CD14-positive monocyte (primary cell): ENCODE results near the gene MTFMT. TPM values are rescaled to one million over a fixed set of nuclear protein-coding genes. Genes with fewer than 3 reads are reported as not detected.

ENCODE experiments used
- DNase-seq, 3 donors: peaks; one replicate each; pipeline ENCODE4 v3.0.0-alpha.2; 2011 to 2022
- H2AFZ ChIP-seq: 2 replicates; pipeline ENCODE4 v1.6.0; 2012; ENCODE audit warnings: mild to moderate bottlenecking, low read depth, low read length, inconsistent platforms; ENCODE audit not compliant: insufficient read depth, poor library complexity, severe bottlenecking
- H3K27ac ChIP-seq, 2 donors: 1 replicate in 1 of 2; 2 replicates in 1 of 2; pipeline ENCODE4 v1.5.1; 2012 to 2013; ENCODE audit warnings: low read length in 2 of 2, control low read depth in 1 of 2, inconsistent platforms in 1 of 2, low read depth in 1 of 2, mild to moderate bottlenecking in 1 of 2
- H3K27me3 ChIP-seq, 2 donors: one replicate each; pipeline versions ENCODE4 v1.6.0 to v1.6.1; 2011 to 2013; ENCODE audit warnings: low read length in 2 of 2; ENCODE audit not compliant: control insufficient read depth in 2 of 2, insufficient read depth in 2 of 2
- H3K36me3 ChIP-seq, 2 donors: replicated peaks in 1 of 2; 1 replicate in 1 of 2; 2 replicates in 1 of 2; pipeline versions ENCODE4 v1.5.1 to v1.6.1; 2012 to 2013; ENCODE audit warnings: low read length in 2 of 2, control low read depth in 1 of 2, inconsistent platforms in 1 of 2, mild to moderate bottlenecking in 1 of 2; ENCODE audit not compliant: insufficient read depth in 2 of 2, control insufficient read depth in 1 of 2
- H3K4me1 ChIP-seq, 2 donors: 1 replicate in 1 of 2; 2 replicates in 1 of 2; pipeline versions ENCODE4 v1.5.1 to v1.6.1; 2012 to 2013; ENCODE audit warnings: low read length in 2 of 2, control low read depth in 1 of 2, inconsistent platforms in 1 of 2, mild to moderate bottlenecking in 1 of 2, moderate library complexity in 1 of 2; ENCODE audit not compliant: insufficient read depth in 2 of 2, control insufficient read depth in 1 of 2
- H3K4me2 ChIP-seq: replicated peaks from 2 replicates; pipeline ENCODE3; 2012; ENCODE audit warnings: low read length, moderate library complexity, mild to moderate bottlenecking; ENCODE audit not compliant: poor library complexity, severe bottlenecking; ENCODE audit errors: extremely low read depth
- H3K4me3 ChIP-seq, 3 experiments: fragments of 200-600 bp in 1 of 3; sonication (generic) in 1 of 3; replicated peaks in 1 of 3; 1 replicate in 2 of 3; 2 replicates in 1 of 3; pipeline ENCODE4 v1.5.1; 2011 to 2013; ENCODE audit warnings: low read length in 3 of 3, mild to moderate bottlenecking in 3 of 3, control low read depth in 2 of 3, low read depth in 2 of 3, inconsistent platforms in 1 of 3, moderate library complexity in 1 of 3
- H3K79me2 ChIP-seq: 2 replicates; pipeline ENCODE4 v1.6.0; 2012; ENCODE audit warnings: mild to moderate bottlenecking, control low read depth, inconsistent platforms, low read length, moderate library complexity; ENCODE audit not compliant: insufficient read depth
- H3K9ac ChIP-seq: 2 replicates; pipeline ENCODE4 v1.6.0; 2017; ENCODE audit warnings: low read length, mild to moderate bottlenecking; ENCODE audit not compliant: insufficient read depth, poor library complexity, severe bottlenecking
- H3K9me3 ChIP-seq, 2 donors: replicated peaks in 1 of 2; 1 replicate in 1 of 2; 2 replicates in 1 of 2; pipeline versions ENCODE4 v1.5.1 to v1.6.1; 2012 to 2013; ENCODE audit warnings: low read length in 2 of 2, control low read depth in 1 of 2; ENCODE audit not compliant: control insufficient read depth in 1 of 2, insufficient read depth in 1 of 2
- H4K20me1 ChIP-seq: 2 replicates; pipeline ENCODE4 v1.6.0; 2012; ENCODE audit warnings: mild to moderate bottlenecking, low read length, control low read depth, moderate library complexity; ENCODE audit not compliant: insufficient read depth
- H3K27ac Mint-ChIP-seq, 7 donors: one replicate each; pipeline ENCODE4 v1.8.0; 2020; ENCODE audit warnings: mild to moderate bottlenecking in 7 of 7, mixed read lengths in 7 of 7, moderate library complexity in 6 of 7, inconsistent platforms in 2 of 7
- H3K27me3 Mint-ChIP-seq, 3 donors: one replicate each; pipeline ENCODE4 v1.8.0; 2021 to 2022; ENCODE audit warnings: low read depth in 3 of 3, mild to moderate bottlenecking in 3 of 3, mixed read lengths in 3 of 3, moderate library complexity in 3 of 3, inconsistent platforms in 1 of 3
- H3K36me3 Mint-ChIP-seq, 2 donors: one replicate each; pipeline ENCODE4 v1.8.0; 2020; ENCODE audit warnings: mixed read lengths in 2 of 2, inconsistent platforms in 1 of 2, mild to moderate bottlenecking in 1 of 2
- H3K4me1 Mint-ChIP-seq: one replicate; pipeline ENCODE4 v1.8.0; 2020; ENCODE audit warnings: mild to moderate bottlenecking, mixed read lengths
- H3K4me3 Mint-ChIP-seq, 2 donors: one replicate each; pipeline ENCODE4 v1.8.0; 2020; ENCODE audit warnings: mild to moderate bottlenecking in 2 of 2, mixed read lengths in 2 of 2, moderate library complexity in 1 of 2
- H3K9me3 Mint-ChIP-seq, 7 donors: one replicate each; pipeline ENCODE4 v1.8.0; 2020 to 2022; ENCODE audit warnings: mixed read lengths in 7 of 7, mild to moderate bottlenecking in 6 of 7, moderate library complexity in 6 of 7, inconsistent platforms in 2 of 7
- CTCF ChIP-seq: fragments of 200-600 bp; IDR thresholded peaks from one replicate; pipeline ENCODE4 v1.8.0; 2022; ENCODE audit warnings: antibody characterized with exemption, mild to moderate bottlenecking
- WGBS: methylation state at CpG from one replicate; pipeline ENCODE4 v1.1.5; 2013; ENCODE audit warnings: missing lambda C conversion rate; ENCODE audit not compliant: insufficient coverage; 5-methylcytosine and 5-hydroxymethylcytosine counted together
- intact Hi-C, 2 donors: fragments of 100-400 bp; cut with micrococcal nuclease; formaldehyde crosslinking; loops; one replicate each; pipeline versions ENCODE4 v1.15.0 to v1.15.1; 2023
- polyA plus RNA-seq, 3 donors: library from polyadenylated mRNA; depleted of rRNA in 1 of 3; unstranded in 2 of 3; stranded (reverse) in 1 of 3; fragments of 300-500 nt in 2 of 3; fragments of >200 nt in 1 of 3; fragmentation: Illumina TruSeq in 2 of 3; gene quantifications; 1 replicate in 2 of 3; 2 replicates in 1 of 3; pipeline ENCODE4 v1.2.3, GENCODE V29; 2012 to 2021

Gene MTFMT
- polyA plus RNA-seq, 3 donors = 5.1 to 10.8 (median 9.0) TPM

GRCh38 chr15:65059931-65060596 lies 30.6 kb upstream of the MTFMT start:
- H3K4me3 Mint-ChIP-seq = no peak overlapping the region
- peaks cover 0 to 2% of the 10 kb centered on the region in 2 donors for H3K27me3 ChIP-seq
- H3K4me1 ChIP-seq = no peaks in the 10 kb centered on the region
- WGBS = 64% methylated on average over 3 of the region's 4 CpGs
- H3K4me1 Mint-ChIP-seq = no peaks in the 10 kb centered on the region
- no peak overlapping the region for H3K27ac ChIP-seq
- H3K4me3 ChIP-seq = no peak overlapping the region
- TF ChIP-seq CTCF = no peak
- intact Hi-C loops = loop anchor here in 1 of 2 donors (10.0 kb wide), 1 partner anchor 235 kb away; the partner anchor contains the start of gene RNU5A-1
- no peaks in the 10 kb centered on the region for H3K9me3 ChIP-seq
- H4K20me1 ChIP-seq = no peaks in the 10 kb centered on the region
- DNase-seq = no peak
- peaks cover 9 to 15% (median 12%) of the 10 kb centered on the region in 3 donors for H3K27me3 Mint-ChIP-seq
- H3K36me3 Mint-ChIP-seq = no peaks in the 10 kb centered on the region
- H3K4me2 ChIP-seq = no peak overlapping the region
- H3K36me3 ChIP-seq = no peaks in the 10 kb centered on the region
- H3K27ac Mint-ChIP-seq = no peak overlapping the region
- no peaks in the 10 kb centered on the region for H3K79me2 ChIP-seq
- H3K9me3 Mint-ChIP-seq = no peaks in the 10 kb centered on the region
- no peak overlapping the region for H3K9ac ChIP-seq
- no peak overlapping the region for H2AFZ ChIP-seq

GRCh38 chr15:65059369-65059750 lies 29.9 kb upstream of the MTFMT start:
- Histone ChIP-seq H3K36me3 (no peaks in the 10 kb centered on the region), H3K4me1 (no peaks in the 10 kb centered on the region), H3K9me3 (no peaks in the 10 kb centered on the region), H3K4me3 (no peak overlapping the region), H3K27me3 (no peaks in the 10 kb centered on the region), H3K4me2 (no peak overlapping the region), H4K20me1 (no peaks in the 10 kb centered on the region), H2AFZ (no peak overlapping the region), H3K9ac (no peak overlapping the region), H3K79me2 (no peaks in the 10 kb centered on the region), H3K27ac (no peak overlapping the region)
- H3K9me3 Mint-ChIP-seq = no peaks in the 10 kb centered on the region
- H3K4me3 Mint-ChIP-seq = no peak overlapping the region
- DNase-seq = no peak
- H3K36me3 Mint-ChIP-seq = no peaks in the 10 kb centered on the region
- H3K4me1 Mint-ChIP-seq = no peaks in the 10 kb centered on the region
- peaks cover 5 to 10% (median 6%) of the 10 kb centered on the region in 3 donors for H3K27me3 Mint-ChIP-seq
- WGBS = 89% methylated on average over 2 of the region's 3 CpGs
- no peak overlapping the region for H3K27ac Mint-ChIP-seq
- intact Hi-C loops = loop anchor here in 1 of 2 donors (10.0 kb wide), 1 partner anchor 235 kb away; the partner anchor contains the start of gene RNU5A-1
- TF ChIP-seq CTCF = no peak
